GM18511 (cell line): Measurements from ENCODE around the gene RBM17.
"Not testable (repeated sequence)": the region's sequence is repeated elsewhere in the genome, so short reads cannot be mapped to it uniquely, and the experiment has no call there.

Source experiments
- ATAC-seq: cut with Tn5 transposase; IDR thresholded peaks from one replicate; pipeline ENCODE4 v1.9.1; 2021; ENCODE audit warnings: mild to moderate bottlenecking, moderate library complexity; ENCODE audit not compliant: unreplicated experiment

RBM17 gene

DNA sequence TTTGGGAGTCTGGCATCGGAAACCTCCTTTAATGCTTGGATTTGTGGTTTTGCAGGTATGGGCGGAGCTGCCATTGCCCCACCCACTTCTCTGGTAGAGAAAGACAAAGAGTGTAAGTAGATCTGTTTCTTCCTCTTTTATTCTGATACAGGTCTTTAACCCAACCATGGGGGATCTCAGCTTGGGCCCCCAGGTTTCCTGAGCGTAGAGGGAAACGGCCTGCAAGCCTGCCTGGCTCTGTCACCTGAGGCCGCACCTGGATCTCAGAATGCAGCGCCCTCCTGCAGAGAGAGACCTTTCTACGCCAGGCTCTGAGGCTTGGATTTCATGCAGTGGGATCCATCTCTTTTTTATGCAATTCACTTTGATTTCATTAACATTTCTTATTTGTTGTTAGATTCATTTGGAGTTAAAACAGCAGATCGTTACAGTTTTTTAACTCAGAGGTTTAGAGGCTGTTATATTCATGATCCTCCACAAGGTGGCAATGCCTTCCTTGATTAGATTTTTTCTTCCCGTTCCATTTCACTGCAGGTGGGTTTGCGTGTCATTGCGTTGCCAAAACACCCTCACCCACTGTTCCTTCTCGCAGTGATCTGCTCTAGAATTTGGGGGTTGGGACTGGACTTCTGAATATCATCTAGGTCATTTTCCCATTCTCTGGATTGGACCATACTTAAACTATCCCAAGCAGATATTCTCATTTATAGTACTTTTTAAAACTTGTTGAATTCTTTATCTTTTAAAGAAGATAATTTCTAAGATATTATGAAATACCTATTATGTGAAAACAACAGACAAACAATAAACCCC, 20.0 kb downstream of the RBM17 start:
- no peak for ATAC-seq

DNA sequence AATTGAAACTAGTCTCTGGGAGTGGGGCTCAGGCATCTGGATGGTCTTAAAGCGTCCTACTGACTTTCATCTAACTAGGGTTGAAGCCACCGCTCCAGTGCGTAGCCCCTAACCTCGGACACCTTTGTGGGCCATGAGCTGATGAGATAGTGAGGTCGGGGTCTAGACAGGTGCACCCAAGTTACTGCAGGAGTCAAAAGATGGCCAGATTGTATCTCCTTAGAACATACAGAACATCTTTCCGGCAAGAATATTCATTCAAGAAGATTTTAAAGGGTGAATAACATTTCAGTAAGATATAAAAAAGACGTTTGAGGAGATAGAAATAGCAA, 20.6 kb downstream of the RBM17 start:
- ATAC-seq: no peak

DNA sequence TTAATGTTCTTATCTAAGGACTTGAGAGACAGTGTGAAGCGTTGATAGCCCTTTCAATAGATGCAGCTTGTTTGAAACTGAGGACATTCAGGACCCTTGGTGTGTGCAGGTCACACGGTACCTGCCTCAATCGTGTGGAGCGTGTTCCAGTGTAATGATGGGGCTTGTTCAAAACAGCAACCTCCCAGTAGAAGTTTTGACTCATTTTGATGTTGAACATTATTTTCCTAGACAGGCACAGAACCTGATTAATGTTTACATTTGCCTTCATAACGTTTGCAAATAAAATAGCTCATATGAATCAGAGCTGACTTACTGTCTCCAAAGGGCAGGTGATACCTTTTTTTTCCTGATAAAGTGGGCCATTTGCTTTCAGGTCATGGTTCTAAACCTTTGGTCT, 21.3 kb downstream of the RBM17 start:
- ATAC-seq: no peak

DNA sequence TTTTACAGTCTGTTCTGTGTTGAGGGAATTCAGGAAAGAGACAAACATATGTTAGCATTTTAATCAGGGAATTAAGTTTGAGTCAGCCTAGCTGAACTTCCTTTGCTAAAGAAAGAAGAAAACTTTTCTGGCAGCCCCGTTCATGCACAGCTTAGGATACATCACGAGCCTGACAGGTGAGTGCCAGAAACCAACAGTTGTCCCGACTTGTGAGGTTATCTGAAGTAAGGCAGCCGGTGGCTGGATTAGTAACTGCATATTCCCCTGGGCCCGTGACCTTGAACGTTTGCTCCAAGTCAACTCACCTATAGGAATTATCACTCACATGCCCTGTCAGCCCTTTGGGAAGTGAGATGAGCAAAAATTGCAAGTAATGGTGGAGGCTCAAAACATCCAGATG, 24.1 kb downstream of the RBM17 start:
- ATAC-seq: no peak

DNA sequence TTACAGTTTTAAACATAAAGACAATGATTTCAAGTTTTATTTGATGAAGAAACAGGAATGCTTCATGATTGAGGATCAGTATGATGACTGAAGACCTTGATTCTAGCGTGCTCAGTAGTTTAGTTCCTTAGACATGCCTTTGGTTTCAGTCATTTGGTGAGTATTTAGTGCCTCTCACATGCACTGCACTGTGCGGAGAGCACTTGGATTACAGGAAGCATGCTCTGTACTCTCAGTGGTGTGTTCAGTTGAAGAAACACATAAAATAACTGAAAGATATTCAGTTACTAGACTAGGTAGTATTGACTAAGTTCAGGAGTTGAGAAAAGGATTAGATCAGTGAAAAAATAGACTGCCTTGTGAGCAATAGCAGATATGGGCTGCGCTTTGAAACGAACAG, 25.5 kb downstream of the RBM17 start:
- ATAC-seq: no peak

DNA sequence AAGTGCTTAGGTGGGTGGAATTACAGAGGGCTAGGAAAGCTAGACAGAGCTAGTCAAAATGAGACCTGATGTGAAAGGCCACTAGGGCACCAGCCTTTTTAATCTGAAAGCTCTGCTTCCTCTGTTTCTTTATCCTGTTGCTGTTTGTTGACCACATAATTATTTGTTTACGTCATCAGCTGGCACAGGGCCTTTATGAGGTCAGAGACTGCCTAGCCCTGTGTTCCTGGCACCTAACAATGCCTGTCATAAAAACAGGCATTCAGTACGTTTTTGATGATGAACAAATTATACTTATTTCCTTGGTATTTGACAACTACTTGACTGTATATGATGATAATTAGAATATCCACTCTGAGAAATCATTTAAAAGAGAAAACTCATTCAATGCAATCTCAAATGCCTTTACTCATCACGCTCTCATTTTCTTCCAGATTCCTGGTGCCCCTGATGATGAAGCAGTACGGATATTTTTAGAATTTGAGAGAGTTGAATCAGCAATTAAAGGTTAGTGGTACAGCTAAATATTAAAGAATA, 26.0 kb downstream of the RBM17 start:
- no peak for ATAC-seq

DNA sequence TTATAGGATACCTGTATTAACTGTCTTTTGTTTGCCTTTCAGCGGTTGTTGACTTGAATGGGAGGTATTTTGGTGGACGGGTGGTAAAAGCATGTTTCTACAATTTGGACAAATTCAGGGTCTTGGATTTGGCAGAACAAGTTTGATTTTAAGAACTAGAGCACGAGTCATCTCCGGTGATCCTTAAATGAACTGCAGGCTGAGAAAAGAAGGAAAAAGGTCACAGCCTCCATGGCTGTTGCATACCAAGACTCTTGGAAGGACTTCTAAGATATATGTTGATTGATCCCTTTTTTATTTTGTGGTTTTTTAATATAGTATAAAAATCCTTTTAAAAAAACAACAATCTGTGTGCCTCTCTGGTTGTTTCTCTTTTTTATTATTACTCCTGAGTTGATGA, 26.6 kb downstream of the RBM17 start:
- no peak for ATAC-seq

DNA sequence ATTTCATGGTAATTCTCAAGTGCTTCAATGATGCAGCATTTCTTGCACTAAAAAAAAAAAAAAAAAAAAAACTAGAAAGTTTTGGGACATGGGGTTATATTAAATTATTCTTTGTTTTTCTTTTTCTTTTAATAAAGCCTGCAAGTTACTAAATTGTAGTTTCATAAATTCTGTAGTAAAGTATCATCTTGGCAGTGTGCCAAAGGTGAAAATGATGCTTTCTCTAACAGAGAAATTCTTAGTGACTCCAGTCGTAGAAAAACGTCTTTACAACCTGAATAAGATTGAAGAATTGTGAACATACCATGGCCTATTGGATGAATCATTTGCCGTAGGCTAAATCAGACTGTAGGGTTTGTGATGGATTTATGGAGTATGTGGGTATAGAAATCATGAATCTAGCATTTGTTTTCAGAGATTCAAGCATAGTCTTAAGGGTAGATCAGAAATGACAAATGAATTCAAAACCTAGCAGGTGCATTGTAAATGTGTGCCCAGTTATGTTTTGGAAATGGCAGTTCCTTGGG, 27.1 kb downstream of the RBM17 start:
- ATAC-seq: no peak

GRCh38 chr10:6116806-6117205, 28.0 kb downstream of the RBM17 start:
- ATAC-seq: no peak

DNA sequence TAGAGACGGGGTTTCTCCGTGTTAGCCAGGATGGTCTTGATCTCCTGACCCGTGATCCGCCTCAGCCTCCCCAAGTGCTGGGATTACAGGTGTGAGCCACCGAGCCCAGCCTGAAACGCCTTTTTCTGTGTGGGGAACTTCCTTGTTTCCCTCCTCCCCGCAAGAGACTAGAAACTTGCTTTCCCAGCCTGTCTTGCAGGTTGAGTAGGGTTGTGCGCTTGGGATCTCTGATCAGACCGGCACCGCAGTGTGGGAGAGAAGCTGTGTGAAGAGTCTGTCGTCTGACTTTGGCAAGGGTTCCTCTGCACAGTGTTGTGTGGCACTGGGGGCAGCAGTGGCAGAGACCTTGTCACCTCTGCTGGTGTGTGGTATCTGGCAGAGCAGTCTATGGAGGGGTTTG, 28.9 kb downstream of the RBM17 start:
- no peak for ATAC-seq

DNA sequence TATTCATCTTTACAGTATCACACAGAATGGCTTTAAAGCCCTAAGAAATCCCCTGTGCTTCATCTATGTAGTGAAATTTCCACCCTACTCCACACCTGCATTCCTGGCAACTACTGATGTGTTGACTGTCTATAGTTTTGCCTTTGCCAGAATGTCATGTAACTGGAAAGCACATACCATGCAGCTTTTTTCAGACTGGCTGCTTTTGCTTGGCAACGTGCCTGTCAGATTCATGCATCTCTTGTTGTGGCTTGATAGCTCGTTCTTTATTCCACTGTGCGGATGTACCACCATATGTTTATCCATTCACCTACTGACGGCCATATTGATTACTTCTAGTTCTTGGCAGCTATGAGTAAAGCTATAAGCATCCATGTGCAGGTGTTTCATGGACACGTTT, 30.6 kb downstream of the RBM17 start:
- ATAC-seq: no peak

GRCh38 chr10:6119962-6120361, 31.1 kb downstream of the RBM17 start:
- ATAC-seq: no peak

GRCh38 chr10:6120691-6121090, 31.9 kb downstream of the RBM17 start:
- ATAC-seq: no peak

DNA sequence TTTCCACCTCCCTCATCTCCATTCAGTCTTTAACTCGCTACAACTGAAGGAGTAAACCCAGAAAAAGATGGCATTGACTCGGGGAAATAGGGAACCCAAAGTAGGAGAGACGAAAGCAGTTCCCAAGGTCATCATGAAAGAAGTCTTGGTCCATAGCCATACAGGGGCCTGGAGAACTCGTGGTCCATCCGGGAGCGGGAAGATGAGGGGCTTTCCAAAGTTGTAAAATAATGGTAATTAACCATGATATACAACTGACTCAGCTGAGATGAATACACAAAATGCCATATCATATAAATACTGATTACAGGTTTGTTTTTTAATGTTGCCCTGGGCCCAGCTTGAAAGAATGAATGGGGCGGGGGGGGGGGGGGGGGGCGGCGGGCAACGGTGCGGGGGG, 32.3 kb downstream of the RBM17 start:
- ATAC-seq: no peak

- peak; percentile 52 for ATAC-seq
Observed at GRCh38 chr10:6123532-6123931, 34.7 kb downstream of the RBM17 start.

GRCh38 chr10:6124666-6125065, 35.8 kb downstream of the RBM17 start:
- no peak for ATAC-seq

DNA sequence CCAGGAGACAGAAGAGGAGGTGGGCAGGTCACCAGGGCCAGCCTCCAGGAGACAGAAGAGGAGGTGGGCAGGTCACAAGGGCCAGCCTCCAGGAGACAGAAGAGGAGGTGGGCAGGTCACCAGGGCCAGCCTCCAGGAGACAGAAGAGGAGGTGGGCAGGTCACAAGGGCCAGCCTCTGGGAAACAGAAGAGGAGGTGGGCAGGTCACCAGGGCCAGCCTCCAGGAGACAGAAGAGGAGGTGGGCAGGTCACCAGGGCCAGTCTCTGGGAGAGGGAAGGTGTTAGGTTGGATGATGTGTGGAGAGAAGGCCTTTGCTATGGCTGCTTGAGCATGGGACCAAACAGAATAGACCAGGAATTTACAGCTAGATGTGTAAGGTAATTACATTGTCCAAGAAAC, 38.6 kb downstream of the RBM17 start:
- not testable (repeated sequence) for ATAC-seq

- ATAC-seq: no peak
Observed at GRCh38 chr10:6128087-6128486, 39.3 kb downstream of the RBM17 start.

DNA sequence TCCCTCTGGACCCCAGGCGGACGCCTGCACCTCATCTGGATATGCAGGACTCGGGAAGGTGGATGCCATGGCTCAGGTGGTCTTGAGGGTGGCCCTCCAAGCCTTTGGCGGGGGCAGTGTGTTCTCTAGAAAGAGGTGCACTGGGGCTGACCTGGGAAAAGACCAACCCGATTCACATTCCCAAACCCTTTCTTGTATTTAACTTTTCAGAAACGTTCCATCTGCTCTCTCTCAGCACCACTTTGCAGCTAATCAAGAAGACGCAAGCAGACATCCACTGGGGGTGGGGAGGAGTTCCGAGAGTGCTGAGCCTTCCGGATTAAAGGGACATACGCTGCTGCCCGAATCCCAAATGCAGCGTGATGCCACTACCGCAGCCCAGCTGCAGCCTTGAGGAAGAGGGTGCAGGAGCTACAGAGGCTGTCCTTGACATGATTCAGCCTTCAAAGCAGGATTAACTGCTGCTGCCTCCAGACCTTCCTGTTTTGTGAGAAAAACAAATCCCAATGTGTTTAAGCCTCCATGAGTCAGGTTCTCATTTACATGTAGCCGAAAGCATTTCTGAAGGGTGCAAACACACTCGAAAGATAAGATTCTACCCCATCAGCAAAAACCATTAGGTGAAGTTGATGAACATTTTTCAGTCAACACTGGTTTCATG, 39.9 kb downstream of the RBM17 start:
- no peak for ATAC-seq

DNA sequence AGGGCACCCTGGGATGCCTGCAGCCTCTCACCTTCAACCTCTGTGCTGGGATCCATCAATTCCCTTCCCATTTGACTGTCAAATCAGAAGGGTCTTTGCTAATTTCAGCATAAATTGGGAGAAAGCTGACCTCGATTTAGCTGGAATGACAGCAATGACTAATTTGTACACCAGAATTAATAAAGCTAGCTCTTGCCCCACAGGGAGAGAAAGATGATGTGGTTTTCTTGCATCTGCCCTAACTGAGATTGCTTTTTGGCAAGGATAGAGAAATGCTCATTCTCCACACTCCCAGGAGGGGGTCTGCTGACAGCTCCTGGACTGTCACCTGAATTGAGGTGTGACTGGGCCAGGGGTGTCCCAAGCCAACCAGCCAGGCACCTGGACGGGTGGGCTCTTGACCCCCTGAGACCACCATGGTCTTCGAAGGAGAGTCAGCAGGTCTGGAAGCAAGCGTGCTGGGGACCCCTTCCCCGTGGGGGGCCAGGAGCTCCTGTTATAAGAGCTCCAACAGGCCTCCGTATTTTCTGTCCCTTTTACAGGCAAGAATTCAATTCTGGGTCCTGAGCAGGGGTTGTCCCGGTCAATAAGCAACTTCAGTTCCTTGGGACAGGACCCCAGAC, 42.1 kb downstream of the RBM17 start:
- no peak for ATAC-seq

- no peak for ATAC-seq
Observed at GRCh38 chr10:6133331-6134098, 44.7 kb downstream of the RBM17 start.
